Peyer's patch (tissue), 4 donors: ENCODE data around the gene HOXD12.

Source experiments
- CTCF ChIP-seq, 6 experiments: fragments of 450-650 bp in 4 of 6; fragments of 200-600 bp in 2 of 6; sonication (generic) in 1 of 6; IDR thresholded peaks; one replicate each; pipeline ENCODE4 v1.5.1; 2017 to 2019; ENCODE audit warnings: antibody characterized with exemption in 6 of 6, mild to moderate bottlenecking in 3 of 6, moderate library complexity in 1 of 6
- POLR2A ChIP-seq, 2 donors: fragments of 450-650 bp; IDR thresholded peaks; one replicate each; pipeline ENCODE4 v1.5.1; 2017; ENCODE audit warnings: antibody characterized with exemption in 2 of 2, mild to moderate bottlenecking in 2 of 2, moderate library complexity in 2 of 2

- TF ChIP-seq POLR2A (IDR thresholded peaks at IDR 0.05) (no peak), CTCF (IDR thresholded peaks at IDR 0.05) (peak in 4 of 6 experiments; percentile 51 to 64 (median 64))
Observed at GRCh38 chr2:176088048-176088936, 11.3 kb upstream of the HOXD12 start.
